ENCODE results near the gene RASGEF1C.

RASGEF1C gene

DNA sequence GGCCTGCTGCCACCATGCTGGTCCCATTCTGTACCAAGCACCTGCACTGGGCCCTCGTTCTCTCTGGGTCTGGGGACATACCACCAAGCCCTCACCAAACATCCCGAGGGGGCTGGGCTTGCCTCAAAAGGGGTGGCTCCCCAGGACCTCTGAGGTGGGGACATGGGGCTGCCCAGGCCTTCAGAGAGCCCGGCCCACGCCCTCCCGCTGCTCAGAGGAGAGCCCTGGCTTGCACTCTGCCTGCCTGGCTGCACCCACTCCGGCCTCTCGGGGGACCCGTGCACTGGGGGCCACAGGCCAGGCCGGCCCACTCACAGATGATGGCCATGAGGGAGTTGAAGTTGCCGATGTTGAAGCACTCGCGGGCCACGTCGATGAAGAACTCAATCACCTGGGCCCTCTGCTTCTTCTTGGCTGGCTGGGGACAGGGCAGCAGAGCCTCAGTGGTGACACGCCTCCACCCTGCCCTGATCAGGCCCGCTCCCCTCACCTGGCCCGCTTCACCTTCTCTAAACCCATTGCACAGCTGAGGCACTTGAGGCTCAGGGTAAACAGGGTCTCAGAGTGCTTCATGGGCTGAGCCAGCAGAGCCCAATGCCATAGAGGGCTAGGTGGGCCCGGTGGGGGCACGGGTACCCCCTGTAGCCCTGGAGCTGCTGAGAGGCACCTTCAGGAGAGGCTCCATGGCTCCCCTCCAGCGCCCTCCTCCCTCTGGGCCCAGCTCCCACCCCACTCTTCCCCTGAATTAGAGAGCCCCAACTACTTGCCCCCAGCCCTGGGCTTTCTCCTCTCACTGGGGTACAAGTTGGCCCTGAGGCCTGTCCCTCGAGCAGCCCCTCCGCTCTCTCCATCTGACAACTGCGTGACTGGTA is 89.7 kb downstream of the RASGEF1C start:
- no peak for DNase-seq (ENCODE audit: low spot score)

DNA sequence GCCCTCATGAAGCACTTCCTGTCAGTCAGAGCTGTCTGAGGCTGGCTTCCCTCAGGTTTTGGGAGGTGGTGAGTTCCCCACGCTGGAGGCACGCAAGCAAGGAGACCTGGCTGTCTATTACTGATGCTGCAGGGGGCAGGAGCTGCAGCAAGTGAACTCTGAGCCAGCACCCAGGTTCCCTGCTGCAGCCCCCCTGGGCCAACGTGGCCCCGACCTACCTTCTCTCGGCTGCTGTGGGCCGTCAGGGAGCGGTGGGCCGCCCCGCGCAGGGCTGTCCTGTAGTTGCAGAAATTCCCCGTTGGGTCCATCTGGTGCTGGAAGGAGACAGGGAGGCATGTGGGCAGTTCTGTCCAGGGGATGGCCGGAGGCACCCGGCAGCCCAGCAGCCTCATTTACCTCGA is 90.6 kb downstream of the RASGEF1C start:
- no peak for DNase-seq (ENCODE audit: low spot score)

DNA sequence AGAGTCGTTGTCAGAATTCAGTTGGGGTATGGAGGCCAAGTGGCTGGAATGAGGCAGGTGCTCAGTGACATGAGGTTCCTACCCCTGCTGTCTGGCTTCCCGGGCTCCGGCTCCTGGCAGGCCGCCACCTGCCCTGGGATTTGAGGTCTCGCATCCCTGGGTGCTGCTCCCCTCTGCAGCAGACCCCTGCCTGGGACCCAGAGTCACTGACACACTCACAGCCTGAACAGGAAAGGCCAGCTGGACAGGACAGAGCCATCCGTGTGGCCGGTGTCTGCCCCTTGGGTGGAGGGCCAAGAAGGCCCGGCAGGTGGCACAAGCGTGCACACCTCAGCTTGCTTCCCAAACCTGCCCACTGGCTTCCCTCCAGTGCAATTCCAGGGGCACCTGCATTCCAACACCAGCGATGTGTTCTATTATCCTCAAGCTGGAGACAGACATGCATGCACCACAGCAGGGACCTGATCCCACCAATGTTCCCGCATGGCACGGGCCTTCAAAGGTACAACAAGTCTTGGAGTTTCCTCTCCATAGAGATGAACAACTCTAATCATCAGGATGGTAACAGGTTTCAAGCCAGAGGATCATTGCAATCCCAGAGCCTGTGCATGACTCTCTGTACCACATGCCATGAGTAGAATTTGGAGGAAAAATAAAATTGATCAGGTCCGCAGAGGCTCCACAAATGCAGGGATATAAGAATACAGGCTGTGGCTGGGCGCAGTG is 91.8 kb downstream of the RASGEF1C start:
- DNase-seq (ENCODE audit: low spot score): peak; percentile 72

DNA sequence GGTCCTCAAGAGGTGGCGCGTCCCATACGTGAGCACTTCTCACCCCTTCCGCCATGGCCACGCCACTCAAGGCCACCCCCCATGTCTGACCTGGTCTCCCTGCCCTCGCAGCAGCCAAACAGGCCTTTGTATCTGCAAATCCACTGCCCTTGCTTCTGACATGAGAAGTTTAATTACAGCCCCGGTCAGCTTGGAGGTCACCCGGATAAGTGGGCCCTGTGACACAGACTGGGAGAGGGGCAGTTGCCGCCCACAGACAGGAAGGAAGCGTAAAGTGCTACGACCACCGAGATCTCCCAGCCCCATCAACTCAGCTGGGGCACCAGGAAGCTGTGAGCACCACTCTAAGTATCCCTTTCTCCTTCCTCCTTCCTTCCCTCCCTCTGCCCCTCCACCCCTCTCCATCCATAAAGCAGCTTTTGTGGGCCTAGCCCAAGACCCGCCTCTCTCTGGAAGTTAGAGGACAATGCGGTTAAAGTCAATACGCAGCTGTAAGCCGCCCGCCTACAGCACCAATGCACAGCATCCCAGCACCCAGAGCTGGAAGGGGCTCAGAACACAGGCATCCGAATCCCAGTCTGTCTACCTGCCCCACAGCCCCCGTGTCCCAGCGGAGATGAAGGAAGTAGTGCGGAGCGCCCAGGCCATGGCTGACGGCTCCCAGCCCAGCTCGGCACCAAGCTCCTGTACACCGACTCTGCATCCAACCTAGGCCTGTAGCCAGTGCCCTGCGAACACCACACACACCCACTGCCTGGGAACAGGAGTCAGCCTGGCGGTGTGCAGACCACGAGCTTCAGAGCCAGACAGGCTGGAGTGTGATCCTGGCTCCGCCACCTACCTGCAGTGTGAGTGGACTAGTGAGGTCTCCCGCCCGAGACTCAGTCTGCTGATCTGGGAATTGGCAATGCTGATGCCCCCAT is 92.7 kb downstream of the RASGEF1C start:
- DNase-seq (ENCODE audit: low spot score): no peak

DNA sequence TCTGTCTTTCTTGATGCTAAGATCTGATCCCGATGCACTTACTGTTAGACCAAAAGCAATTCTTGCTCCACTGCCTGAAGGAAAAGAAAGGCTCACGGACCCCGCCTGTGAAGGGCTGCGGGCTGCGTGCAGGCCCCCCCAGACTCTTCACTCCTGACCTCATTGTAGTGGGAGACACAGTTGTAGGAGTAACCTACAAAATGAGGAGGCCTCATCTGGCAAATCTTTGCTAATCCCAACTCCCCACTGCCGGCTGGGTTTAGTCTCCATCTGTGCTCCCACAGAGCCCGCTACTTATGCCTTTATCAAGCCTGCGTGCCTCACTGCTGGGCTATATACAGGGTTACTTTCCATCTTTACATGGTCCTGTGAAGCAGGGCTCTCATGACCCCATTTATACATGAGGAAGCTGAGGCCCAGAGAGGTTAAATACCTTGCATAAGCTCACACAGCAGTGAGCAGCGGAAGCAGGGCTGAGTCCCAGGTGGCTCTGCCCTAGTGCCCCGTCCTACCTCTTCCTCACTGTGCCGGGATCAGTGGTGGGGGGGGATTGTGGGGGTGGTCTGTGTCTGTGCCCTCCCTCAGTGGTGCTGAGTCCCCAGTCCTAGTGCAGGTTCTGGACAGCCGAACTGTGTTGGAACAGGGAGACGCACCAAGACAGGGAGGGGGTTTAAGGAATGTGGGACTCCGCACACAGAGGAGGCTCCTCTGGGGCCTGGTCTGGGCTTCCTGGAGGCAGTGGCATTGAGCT is 93.5 kb downstream of the RASGEF1C start:
- no peak for DNase-seq (ENCODE audit: low spot score)

DNA sequence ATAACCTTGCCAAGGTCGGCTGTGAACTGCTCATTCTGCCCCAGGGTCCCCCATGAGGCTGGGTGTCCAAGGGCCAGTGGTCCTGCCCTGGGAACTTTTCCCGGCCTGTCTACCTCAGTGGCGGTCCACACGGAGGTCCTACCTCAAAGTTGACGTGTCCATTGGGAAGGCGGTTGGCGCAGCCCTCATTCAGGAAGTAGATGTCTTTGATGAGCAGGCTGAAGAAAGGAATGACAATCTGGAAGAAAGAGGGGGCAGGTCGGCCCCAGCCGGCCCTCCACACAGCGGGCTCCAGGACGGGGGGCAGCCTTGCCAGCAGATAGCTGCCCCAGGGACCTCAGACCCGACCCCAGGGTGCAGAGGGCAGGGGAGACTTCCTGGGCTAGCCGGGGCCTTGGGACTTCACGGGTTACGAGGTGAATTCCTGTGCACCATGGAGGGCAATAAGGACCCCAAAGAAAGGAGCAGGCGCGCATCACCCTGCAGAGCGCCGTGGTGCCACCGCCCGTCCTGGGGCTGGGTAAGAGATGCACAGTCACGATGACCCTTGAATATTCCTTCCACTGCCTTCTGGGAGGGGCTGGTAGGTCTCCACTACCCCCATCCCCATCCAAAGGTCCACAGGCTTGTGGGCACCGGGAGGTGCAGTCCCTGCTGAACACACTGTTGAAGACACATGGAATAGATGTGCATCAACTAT is 94.6 kb downstream of the RASGEF1C start:
- no peak for DNase-seq (ENCODE audit: low spot score)

DNA sequence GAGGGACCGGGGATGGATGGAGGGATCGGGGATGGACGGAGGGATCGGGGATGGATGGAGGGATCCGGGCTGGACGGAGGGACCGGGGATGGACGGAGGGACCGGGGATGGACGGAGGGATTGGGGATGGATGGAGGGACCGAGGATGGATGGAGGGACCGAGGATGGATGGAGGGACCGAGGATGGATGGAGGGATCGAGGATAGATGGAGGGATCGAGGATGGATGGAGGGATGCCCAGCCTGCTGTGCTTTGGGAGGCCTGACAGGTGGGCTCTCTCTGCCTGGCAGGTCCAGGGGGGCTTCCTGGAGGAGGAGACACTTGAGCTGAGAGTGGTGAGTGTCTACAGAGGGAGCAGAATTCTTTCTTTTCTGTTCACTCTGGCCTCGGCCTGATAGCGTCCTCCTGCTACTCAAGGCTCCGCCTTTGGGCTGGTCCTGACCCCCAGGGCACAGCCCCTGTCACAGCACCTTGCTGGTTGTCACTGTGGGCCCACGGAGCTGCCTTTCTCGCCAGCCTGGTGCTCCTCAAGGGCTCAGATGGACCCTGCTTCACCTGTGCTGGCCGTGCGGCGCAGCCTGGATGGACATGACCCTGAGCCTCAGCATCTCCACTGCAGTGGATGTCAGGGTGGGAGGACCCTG is 95.2 kb downstream of the RASGEF1C start:
- DNase-seq (ENCODE audit: low spot score): no peak

DNA sequence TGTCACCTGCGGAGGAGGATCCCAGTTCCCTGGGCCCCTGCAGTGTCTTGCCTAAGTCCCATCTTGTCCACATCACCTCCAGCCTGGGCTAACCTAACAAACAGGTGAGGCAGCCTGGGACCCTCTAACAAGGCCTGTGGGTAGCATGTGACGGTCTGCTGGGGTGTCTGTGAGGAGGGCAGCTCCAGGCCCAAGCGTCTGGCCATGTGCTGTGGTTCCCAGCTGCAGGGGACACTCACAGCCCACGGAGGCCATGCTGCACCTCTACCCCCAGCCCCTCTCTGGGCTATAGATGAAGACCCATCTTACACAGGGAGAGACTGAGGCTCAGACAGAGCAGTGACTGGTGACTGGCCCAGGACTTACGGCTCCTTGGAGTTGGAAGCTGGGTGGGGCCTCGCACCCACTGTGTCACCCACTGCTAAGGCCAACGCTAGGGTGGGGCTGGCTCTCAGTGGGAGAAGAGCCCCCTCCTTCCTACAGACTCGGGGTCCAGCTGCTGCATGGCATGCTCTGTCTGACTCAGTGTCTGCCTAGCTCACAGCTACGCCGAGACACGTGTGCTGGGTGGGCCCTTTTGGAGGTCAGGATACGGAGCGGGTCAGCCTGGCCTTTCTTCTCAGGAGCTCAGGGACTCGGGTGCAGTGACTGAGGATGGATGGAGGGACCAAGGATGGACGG is 96.7 kb downstream of the RASGEF1C start:
- no peak for DNase-seq (ENCODE audit: low spot score)

DNA sequence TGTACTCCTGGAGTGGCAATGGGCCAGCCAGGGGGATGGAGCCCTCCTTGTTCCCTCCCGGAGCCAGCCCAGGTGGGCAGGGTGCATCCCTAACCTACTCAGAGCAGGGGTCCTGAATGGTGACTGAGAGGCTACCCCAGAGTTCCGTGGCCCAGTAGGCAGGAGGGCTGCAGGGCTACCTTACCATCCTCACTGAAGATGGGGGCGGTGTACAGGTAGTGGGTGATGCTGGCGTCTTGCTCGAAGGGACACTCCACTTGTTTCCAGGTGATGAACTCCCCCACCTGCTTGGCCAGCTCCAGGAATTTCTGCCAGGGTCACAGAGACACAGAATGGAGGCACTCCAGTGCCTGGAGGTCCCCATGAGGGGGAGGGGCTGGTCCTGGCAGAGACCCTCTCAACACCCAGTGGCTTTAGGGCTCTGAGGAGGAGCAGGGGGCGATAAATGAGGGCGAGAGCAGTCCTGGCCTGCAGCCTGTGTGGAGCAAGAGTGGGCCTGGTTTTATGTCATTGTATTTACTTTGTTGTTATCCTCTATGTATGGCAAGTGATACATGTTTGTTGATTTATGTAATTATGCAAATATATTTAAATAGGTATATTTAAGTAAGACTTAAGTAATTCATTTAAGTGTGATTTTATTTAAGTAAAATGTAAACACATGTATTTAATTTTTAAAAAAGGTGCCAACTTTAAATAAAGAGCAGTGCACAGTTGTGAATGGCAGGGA is 97.6 kb downstream of the RASGEF1C start:
- no peak for DNase-seq (ENCODE audit: low spot score)

DNA sequence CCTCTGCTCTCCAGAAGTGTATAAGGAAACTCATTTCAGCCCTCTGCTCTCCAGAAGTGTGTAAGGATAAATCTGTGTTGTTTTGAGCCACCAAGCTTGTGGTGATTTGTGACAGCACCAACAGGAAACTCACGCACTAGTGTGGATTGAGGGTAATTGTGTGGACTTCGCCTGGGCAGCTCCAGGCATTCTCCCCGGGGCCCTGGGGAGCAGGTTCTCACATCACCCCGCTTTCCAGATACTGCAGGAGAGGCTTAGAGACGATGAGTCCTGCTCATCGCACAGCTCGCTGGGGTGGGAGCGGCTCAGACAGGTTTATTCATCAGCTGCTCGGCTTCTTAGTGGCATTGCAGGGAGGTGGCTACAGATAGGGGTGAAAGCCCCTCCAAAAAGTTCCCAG is 99.1 kb downstream of the RASGEF1C start:
- DNase-seq (ENCODE audit: low spot score): no peak

DNA sequence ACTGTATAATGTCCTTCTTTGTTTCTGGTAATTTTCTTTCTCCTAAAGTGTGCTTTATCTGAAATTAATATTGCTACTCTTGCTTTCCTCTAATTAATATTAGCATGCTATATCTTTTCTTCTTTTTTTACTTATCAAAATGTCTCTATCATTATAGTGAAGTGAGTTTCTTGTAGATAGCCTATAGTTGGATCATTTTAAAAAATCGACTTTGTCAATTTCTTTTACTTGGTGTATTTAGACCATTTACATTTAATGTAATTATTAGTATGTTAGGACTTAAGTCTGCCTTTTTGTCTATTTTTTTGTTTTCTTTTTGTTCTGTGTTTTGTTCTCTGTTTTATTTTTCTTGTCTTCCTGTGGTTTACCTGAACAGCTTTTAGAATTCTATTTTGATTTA is 102.0 kb downstream of the RASGEF1C start:
- no peak for DNase-seq (ENCODE audit: low spot score)

DNA sequence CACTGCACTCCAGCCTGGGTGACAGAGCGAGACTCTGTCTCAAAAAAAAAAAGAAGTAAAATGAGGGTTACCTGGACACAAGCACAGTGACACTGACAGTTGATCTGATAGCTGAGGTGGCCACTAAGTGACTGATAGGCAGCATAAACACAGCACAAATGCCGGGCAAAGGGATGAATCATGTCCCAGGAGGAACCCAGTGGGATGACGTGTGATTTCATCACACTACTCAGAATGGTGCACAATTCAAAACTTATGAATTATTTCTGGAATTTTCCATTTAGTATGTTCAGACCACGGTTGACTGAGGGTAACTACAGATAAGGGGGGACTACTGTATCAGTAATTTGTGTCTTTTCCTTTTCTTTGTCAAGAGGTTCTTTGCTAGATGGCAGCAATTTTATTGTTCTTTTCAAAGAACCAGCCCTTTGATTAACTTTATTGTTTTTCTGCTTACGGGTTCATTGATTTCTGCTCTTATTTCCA is 103.1 kb downstream of the RASGEF1C start:
- DNase-seq (ENCODE audit: low spot score): no peak

DNA sequence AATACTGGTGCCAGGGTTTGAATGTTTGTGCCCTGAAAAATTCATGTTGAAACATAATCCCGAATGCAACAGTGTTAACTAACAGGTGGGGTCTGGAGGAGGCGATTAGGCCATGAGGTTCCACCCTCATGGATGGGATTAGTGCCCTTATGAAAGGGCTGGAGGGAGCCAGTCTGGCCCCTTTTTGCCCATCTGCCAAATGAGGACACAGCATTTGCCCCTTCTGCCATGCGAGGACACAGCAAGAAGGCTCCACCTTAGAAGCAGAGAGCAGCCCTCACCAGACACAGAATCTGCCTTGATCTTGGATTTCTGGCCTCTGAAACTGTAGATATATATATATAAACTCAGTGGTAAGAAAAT is 104.9 kb downstream of the RASGEF1C start:
- no peak for DNase-seq (ENCODE audit: low spot score)

DNA sequence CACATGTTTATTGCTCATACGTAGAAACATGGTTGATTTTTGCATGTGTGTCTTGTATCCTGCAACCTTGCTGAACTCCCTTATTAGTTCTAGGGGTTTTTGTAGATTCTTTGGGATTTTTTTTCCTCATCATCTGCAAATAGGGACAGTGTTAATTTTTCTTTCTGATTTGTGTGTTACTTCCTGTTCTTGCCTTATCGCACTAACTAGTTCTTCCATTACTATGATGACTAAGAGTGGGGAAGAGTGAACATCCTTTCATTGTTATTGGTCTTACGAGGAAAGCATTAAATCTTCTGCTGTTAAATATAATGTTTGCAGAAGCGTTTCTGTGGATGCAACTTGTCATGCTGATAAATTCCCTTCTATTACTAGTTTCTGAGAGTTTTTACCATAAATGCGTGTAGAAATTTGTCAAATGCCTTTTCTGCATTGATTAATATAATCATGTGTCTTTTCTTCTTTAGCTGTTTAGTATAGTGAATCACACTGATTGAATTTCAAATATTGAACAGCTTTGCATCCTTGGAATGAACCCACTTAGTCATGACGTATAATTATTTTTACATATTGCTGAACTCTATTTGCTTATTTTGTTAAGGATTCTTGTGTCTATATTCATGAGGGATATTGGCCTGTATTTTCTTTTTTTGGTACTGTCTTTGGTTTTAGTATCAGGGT is 105.4 kb downstream of the RASGEF1C start:
- no peak for DNase-seq (ENCODE audit: low spot score)

DNA sequence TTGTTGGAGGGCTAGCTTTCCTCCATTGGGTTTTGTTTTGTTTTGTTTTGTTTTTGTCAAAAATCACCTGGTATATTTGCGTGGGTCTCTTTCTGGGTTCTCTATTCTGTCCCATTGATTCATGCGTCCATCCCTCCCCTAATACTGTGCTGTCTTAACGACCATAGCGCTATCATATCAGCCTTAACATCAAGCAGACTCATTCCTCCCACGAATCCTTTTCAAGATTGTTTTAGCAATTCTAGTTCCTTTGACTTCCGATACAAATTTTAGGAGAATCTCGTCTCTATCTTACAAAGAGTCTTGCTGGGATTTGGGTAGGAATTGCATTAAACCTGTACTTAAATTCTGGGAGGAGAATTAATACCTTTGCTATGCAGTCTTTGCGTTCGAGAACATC is 106.4 kb downstream of the RASGEF1C start:
- DNase-seq (ENCODE audit: low spot score): no peak

DNA sequence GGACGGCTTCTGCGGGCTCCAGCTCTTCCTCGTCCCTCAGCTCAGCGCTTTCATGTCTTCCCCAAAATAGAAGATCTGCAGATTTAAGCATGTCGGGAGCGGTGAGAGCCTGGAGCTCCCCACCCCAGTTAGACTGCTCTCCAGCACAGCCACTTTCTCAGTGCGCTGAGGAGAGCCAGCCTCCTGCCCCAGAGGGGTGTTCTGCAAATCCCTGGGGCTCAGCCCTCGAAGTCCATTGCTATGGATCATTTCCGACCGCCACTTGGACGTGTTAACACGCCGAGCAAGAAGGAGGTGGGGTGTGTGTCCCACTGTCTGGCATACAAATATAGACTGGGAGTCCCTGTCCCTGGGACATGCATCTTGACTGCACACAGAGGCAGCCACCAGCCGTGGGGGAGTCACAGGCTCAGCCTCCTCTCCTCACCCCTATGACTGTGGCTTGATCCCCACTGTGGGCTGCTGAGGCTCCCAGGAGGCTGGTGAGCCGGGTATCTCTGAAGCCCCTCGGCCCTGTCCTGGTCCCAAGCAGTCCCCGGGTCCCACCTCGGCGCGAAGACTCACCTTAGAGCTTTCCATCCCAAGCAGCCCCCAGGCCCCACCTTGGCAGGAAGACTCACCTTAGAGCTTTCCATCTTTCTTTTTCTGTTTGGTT is 107.4 kb downstream of the RASGEF1C start:
- DNase-seq (ENCODE audit: low spot score): no peak

DNA sequence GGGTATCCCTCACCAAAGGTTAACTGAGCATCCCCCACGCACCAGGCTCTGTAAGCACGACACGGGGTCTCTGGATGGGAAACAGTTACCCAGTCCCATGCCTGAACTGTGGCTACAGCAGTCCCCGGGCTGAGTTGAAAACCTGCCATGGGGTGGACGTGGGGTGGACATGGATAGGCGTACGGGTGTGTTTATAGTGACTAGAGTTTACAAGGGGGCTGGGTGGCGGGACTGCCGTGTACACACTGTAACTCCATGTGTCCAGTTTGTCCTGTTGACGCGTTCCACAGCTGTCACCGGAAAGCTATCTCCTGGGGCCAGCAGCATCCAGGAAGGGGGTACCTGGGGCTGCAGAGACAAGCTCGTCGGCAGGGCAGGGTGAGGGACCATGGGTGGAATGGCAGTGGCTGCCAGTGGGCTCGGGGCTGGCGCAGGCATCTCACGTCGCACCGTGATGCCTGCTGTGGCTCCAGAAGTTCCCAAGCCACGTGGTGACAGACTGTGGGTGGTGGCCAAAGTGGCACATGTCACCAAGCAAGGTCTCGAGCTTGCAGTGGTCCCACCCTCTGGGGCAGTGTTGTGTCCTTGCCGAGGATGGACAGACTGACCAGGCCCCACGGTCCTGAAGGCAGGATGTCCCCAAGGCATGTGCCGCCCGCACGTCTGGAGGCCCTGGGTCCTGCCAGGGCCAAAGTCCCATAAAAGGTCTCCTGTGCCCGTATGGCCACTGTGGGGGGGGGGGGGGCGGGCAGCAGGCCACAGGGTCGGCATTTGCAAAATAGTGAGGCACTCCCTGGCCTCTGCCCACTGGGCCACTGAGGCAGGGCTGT is 108.2 kb downstream of the RASGEF1C start:
- no peak for DNase-seq (ENCODE audit: low spot score)

Data from iPS-NIHi11 (cell line).